HG02970 (cell line): Measurements from ENCODE around the gene LFNG.
A peak's percentile ranks its signal among the peaks of the same experiment; 100 is the strongest.

Experiments
- ATAC-seq: cut with Tn5 transposase; IDR thresholded peaks from one replicate; pipeline ENCODE4 v1.9.1; 2021; ENCODE audit warnings: mild to moderate bottlenecking, moderate library complexity, moderate number of reproducible peaks; ENCODE audit not compliant: unreplicated experiment, low FRiP score

LFNG gene

DNA sequence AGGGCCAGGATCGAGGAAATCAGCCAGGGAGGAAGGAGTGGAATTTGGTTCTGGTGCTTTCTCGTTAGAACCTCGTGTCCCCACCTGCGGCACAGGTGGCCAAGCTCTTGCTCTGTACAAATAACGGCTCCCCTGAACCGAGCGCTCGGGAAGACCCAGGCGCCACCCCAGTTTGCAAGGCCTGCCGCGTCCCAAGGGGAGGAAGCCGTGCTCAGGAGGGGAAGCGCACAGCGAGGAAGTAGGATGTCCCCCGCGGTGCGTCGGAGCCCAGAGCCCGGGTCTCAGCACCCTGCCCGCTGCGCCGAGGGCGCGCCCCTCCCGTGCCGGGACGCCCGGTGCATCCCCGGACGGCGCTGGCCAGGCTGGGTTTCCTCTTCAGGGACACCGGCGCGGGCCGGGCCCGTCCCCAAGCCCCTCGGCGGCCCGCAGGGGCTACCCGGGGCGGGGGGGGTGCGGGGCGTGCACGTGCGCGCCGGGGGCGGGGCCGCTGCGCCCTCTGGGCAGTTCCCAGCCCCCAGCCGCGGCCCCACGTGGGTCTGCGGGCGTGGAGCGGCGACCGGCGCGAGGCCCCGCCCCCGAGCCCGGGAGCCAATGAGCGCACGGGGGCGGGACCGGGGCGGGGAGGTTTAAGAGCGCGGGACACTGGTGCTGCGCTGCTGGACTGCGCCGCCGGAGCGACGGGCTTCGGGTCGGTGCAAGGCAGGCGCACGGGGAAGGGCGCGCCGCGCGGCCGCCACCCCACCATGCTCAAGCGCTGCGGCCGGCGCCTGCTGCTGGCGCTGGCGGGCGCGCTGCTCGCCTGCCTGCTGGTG, at the start of gene LFNG:
Gene LFNG, plus strand, starts transcription at position 656 of the 812 bp plus-strand sequence. Its CDS starts 88 bp downstream, at position 744.
- ATAC-seq: peak; percentile 78

DNA sequence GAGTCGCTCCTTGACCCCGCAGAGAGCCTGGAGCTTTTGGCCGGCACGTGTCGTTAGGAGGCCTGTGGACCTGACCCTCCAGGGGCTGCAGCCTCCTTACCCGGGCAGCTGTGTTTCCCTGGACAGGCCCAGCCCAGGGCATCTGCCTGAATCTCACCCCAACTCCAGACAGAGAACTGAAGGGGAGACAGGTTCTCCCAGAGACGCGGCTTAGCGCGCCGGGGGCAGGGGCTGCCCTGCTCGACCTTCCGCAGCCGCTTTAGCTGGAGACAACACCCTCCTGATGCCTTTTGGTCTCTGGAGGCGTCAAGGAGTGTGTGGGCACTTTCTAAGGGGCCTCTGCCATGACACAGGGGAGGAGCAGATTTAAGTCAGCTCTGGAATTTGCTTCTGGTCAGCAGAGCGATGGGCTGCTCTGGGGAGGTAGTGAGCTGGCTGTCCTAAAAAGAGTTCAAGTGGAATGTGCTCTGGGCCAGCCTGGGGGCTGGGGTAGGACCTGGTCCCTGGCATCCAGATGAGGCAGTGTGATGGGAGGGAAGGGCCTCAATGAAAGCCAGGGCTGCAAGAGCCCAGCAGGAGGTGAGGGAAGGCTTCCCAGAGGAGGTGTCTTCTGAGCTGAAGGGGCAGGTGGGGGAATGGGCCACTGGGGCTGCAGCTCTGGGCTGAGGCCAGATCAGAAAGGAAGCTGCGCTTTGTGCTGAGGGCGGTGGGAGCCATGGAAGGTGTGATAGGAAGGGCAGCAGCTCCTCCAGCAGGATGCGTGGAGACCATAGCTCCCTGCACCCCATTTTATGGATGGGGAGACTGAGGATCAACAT, 49.2 kb upstream of the LFNG start:
- no peak for ATAC-seq

GRCh38 chr7:2471022-2471329, 48.6 kb upstream of the LFNG start:
- no peak for ATAC-seq

DNA sequence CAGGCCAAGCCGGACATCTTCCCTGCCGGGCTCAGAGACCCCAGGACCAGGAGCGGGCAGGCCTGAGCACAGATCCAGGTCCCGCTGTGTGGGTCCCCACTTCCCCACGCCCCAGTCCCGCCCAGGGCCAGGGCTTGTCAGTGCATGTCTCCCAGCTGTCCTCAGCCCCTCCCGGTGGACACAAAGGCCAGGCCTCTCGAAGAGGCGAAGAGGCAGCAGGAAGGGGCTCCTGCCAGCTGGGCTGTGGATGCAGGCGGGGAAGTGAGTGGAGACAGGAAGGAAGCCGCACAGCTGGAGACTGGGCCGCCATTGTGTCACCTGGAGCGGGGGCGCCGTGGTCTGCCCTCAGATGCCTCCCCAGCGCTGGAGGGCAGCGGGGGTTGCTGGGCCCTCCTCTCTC, 48.2 kb upstream of the LFNG start:
- ATAC-seq: no peak

- no peak for ATAC-seq
Measured at GRCh38 chr7:2472739-2473138, 46.8 kb upstream of the LFNG start.

DNA sequence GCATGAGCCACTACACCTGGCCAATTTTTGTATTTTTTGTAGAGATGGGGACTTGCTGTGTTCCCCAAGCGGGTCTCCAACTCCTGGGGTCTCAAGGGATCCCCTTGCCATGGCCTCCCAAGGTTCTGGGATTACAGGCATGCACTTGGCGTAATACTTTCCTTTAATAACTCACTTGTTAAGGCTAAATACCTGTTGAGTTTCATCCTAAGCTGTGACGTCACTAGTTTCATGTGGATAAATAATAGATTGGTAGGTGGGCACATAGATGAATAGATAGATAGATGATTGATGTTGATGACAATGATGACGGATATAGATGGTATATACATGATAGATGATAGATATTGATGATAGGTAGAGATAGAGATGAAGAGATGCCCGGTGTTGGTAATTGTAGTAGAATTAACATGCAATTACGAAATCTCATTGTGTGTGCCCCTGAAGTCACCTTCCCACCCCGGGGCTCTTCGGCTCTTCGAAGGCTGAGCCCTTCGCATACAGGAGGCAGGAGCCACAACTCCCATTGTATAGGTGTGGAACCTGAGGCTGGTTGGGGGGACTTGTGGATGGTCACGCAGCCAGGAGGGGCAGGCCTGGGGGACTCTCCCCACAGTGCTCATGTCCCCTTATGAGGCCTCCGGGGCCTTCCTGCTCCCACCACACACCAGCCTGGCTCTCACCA, 45.9 kb upstream of the LFNG start:
- no peak for ATAC-seq

- ATAC-seq: no peak
Measured at GRCh38 chr7:2474224-2474623, 45.4 kb upstream of the LFNG start.

GRCh38 chr7:2474813-2475677, 44.5 kb upstream of the LFNG start:
- no peak for ATAC-seq

DNA sequence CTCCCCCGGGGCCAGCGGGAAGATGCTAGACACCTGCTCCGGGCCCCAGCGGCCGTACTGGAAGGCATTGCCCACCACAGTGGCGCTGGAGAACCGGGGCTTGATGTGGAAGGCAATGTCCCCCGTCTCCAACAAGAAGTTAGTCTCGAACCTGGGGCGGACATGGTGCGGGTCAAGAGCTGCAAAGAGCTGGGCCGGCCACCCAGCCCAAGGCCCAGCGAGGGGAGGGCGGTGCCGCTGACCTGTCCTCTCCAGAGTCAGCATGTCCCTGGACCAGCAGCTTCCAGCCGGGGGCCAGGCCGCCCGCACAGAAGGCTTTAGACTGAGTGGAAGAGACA, 43.9 kb upstream of the LFNG start:
- no peak for ATAC-seq

DNA sequence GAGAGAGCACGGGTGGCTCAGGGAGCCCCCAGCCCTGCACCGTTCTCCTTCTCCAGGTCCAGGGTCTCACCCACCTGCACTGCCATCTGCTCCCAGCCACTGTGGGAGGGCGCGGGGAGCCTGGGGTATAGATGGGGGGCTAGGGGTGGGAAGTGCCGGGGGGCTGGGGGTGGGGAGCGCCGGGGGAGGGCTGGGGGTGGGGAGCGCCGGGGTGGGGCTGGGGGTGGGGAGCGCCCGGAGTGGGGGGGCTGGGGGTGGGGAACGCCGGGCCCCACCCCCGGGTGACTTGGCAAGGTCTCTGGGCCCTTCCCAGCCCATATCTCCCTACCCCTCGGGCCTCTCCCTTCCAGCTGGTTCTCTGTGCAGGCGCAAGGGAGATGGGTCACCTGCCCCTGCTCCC, 43.3 kb upstream of the LFNG start, which contains the start of gene GRIFIN:
Gene GRIFIN, minus strand, starts transcription at position 101 of the 400 bp plus-strand sequence. Its CDS starts 15 bp downstream, at position 86.
- ATAC-seq: no peak

DNA sequence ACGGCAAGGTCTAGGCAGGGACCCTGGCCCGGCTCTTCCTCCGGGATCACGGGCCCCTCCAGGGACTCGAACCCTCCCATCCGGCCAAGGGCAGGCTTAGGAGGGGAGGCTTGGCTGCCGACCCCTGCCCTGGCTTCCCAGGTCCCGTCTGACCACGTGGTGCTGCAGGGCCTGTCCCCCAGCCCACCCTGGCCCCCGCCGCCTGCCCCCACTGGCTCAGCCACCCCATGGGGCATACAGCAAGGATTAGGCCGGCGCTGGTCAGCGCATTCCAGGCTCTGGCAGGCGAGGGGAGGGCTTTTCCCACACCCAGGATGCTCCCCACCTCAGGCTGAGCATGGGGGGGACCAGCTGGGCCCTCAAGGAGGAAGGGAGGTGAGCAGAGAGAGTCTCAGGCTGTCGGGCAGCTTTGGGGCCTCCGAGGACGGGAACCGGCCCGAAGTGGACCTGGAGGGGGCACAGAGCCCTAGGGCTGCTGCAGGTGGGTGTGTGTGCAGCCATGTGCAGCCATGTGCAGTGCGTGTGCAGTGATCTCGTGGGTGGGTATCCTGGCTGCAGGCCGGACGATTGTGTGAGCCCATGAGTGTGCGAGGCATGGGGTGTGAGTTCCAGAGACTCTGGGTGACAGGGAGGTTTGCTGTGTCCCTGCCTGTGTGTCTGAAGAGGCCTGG, 42.7 kb upstream of the LFNG start:
- no peak for ATAC-seq

DNA sequence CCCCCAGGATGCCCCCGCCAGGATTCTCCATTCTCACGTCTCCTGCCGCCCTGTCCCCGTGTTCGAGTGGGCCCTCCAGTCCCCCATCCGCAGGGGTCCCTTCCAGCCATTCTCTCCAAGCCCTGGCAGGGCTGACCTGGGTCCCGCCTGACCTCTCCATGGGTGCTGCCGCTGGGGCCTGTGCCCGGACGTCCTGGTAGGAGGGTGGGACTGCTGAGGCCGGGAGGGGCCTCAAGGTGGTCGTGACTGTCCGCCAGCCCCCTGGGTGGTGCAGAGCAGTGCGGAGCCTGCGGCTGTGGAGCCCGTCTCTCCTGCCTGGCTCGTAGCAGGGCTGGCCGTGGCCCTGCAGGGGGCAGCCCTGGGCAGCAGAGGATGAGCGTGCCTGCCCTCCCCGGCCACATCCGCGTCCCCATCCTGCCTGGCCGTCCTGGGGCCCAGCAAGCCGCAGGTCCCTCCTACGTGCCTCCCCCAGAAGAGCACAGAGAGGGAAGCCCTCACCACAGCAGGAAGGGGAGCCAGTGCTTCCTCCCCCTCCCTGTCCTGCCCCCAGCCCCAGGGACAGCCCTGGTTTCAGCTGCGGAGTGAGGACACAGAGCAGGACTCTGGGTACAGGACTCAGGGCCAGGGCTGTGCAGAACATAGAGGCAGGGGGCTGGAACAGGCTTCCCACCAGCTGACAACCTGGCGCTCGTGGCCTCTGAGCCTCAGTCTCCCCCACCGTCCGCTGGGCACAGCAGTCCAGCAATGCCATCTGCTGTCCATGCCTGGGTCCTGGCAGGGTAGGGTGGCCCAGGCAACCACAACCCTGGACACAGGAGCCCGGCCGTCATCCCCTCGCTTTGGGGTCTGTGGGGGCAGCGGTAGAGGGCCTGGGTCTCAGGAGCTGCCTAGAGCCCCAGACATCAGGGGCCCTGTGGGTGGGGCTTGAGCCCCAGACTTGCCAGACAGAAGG, 41.9 kb upstream of the LFNG start:
- no peak for ATAC-seq

DNA sequence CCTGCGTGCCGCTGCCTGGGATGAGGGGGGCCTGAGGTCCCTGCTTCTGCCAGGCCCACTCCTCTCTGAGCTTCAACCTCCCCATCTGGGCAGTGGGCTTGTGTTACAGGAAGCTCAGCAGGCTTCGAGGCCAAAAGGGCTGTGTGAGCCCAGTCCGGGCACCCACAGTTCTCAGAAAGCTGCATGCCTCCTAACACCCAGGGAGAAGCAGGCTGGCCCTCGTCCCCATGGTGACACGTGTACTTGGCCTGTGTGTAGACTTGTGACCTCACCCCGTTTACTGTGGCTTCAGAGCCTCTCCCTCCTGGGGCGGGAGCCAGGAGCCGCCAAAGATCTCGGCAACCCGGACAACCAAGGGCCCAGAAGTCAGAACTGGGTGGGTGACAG, 41.2 kb upstream of the LFNG start:
- ATAC-seq: no peak

DNA sequence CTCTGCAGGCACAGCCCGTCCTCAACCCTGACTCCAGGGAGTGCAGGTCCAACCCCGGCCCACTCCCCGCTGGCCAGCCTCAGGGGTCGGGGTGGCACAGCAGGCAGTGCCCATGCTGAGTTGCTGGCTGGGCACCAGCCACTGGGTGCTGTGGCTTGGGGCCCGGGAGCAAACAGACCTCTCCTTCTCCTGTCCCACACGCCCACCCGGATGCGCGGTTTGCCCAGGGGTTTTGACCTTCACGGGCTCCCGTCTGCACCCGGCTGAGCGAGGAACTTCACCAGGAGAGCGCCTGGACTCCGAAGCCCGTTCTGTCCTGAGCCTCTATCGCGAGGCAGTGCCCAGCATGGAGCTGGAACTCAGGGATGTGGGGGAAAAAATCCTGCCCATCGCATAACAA, 40.8 kb upstream of the LFNG start:
- ATAC-seq: no peak

DNA sequence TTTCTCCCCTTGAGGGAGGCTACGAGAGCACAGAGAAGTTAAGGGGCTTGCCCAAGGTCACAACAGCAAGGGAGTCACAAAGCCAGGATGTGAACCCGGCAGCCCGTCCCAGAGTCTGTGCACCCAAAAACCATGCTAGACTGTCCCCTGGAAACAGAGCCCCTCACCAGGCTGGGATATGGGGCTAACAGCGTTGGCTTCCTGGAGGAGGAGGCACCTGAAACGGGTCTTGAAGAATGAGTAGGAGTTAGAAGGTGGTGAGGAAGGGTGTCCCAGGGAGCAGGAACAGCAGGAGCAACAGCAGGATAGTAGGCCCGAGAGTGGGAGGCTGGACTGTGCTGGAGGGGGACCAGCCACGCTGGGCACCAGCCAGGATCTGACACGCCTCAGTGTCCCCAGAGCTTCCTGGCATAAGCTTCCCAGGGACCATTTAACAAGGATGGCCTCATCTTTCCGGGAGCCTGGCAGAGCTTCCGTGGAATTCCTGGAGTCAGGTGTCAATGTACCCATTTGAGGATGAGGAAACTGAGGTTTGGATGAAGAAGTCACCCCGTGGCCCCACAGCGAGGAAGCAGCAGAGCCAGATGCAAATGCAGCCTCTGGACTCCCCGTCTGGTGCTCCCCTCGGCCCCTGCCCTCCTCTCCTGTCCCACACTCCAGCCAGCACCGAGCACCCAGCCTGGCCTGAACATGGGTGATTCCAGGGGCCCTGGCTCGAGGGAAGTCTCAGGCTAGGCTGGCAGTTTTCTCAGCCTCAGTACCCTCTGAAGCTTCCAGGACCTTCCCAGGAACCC, 40.1 kb upstream of the LFNG start:
- ATAC-seq: no peak

GRCh38 chr7:2480070-2480408, 39.5 kb upstream of the LFNG start:
- no peak for ATAC-seq

DNA sequence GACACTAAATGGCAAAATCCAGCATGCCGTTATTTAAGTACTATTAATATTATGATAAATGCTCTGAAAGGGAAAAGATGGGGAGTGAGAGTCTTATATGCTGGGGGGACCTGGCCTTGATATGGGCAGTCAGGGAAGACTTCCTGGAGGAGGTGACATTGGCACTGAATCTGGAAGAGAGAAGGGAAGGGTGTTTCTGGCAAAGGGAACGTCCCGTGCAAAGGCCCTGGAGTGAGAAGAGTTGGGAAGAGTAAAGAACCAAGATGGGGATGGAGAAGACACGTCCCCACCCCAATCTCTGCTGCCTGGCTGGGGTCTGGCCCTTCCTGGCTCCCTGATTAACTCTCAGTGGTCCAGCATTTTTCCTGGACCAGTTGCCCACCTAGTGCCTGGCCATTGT, 38.4 kb upstream of the LFNG start:
- no peak for ATAC-seq
